DLD1 (cell line): ENCODE data around the gene AP1G2.

Experiments used
- in situ Hi-C: cut with HindIII; loops from 2 replicates; pipeline ENCODE4 v1.10.0; 2017; ENCODE audit warnings: low sequenced_read_pairs

The AP1G2 gene

DNA sequence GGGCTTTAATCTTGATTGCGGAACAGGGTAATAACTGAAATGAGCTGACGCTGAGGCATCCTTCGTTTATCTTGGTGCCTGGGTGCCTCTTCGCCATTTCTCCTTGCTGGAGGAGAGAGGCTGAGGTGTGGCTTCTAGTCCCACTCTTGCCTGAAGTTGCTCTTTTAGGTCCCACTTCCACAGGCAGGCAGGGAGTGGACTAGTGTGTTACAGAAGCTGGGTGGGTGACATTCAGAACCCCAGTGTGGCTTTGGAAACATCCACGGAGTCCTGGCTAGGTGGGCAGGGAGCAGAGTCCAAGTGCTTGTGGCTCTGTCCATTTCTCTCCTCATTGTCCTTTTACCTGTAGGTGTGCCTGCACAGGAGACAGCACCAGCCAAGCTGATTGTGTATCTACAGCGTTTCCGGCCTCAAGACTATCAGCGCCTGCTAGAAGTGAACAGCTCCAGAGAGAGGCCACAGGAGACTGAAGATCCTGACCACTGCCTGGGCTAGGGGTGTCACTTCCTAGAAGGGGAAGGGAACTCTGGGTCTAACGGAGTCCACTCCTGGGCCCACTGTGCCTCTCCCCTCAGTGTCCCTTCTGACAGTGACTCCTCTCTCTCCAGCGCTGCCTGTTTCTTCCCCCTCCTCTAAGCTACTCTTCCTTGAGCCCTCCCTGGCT lies 9.1 kb downstream of the AP1G2 start:
- in situ Hi-C loops, result no loop called here

DNA sequence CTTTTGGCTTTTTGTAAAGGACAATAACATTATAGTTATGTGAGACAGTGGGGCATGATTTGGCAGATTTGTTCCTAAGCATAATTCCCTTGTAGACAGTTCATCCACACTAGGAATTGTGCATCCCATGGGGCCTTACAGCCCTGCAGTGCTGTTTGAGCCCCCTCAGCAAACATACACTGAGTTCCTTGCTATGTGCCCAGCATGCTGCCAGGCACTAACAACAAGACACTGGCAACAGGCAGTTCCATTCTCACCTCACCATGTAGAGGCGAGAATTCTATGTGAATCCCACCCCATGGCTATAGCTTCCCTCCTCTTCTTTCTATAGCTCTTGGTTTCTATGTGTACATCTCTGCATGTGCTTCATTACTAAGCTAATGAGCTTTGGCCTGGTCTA lies 9.6 kb downstream of the AP1G2 start:
- in situ Hi-C loops, result no loop called here

DNA sequence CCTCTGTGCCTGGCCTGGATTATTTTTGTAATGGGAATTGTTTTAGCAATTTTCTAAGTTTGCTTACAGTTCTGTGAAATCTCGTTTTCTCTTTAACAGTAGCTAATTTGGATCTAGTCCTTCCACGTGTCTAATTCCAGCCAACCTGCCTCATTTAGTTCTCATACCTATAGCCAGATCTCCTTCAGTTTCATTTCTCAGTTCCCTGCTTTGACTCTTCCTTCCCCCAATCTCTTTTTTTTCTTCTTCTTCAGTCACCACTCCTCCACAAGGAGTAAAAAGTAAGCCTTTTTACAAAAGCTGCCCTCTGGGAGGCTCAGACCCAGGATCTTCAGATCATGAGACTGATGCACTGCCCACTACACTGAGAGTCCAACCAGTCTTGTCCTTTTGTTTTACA lies 10.1 kb downstream of the AP1G2 start:
- in situ Hi-C loops, result no loop called here

DNA sequence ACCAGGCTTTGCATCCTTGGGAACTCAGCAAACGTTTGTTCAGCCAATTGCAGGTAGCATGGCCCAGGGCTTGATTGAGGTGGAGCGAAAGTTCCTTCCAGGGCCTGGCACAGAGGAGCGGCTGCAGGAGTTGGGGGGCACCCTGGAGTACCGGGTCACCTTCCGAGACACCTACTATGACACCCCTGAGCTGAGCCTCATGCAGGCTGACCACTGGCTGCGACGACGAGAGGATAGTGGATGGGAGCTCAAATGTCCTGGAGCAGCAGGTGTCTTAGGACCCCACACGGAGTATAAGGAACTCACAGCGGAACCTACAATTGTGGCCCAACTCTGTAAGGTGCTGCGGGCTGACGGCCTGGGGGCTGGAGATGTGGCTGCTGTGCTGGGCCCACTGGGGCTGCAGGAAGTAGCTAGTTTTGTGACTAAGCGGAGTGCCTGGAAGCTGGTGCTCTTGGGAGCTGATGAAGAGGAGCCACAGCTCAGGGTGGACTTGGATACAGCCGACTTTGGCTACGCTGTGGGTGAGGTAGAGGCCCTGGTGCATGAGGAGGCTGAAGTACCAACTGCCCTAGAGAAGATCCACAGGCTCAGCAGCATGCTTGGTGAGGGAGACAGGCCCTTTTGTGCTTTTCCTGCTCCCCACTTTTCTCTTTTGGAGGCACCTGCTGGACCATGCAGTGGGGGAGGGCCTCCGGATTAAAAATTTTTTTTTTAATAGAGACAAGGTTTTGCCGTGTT lies 10.7 kb downstream of the AP1G2 start:
- in situ Hi-C loops, result no loop called here

DNA sequence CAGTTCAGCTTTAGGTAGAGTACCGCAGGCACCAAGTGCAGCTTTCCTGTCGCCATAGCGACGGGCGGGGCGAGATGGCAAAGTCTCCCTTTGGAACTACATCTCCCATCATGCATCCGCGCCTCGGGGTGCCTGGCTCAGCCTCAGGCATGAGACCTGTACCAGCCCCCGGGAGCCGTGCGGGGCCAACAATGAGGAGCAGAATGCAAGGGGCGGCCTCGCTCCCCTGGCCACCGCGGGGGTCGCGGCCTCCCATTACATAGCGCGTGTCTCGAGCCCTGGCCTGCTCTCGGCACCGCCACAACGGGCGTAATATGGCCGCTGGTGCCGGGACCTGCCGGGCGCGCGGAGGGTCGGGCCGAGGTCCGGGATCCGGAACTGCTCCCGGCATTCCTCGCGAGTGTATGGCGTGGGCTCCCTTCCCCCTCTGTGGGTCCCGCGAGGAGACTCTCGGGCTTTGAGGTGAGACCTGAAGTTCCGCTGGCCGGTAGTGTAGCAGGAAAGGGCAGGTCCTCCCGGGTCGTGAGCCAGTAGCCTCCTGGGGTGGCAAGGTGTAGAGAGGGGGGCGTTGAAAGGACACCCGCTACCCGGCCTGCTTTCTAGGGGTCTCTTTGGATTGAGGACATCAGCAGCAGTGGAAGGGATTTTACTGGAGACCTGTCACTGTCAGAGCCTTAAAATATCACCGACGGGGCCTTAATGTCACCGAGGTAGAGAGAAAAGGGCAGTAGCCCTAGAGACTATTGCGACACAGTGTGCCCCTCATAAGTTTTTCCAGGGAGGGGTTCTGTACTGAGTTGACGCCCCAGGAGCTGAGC lies 11.5 kb downstream of the AP1G2 start, which contains the start of gene THTPA:
THTPA (plus strand) TSS at position 390 of the 818 bp plus-strand sequence. CDS start 487 bp downstream, outside the sequence.
- in situ Hi-C loops, result no loop called here

DNA sequence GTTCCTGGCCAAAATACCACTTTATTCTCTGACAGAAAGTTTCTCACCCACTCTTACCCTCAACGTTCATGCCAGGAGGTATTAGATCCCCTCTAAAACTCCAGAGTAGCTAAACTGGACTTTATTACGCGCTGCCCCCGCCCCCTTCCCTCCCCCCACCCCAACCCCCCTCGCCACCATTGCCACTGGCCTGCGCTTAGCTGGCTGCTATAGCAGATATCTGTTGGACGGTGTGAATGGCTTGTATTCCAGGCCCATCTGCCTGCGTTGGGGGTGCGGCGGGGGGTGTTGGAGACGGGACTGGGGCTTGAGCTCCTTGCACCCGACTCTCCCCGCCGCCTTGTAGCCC lies 12.1 kb downstream of the AP1G2 start:
- in situ Hi-C loops, result no loop called here

DNA sequence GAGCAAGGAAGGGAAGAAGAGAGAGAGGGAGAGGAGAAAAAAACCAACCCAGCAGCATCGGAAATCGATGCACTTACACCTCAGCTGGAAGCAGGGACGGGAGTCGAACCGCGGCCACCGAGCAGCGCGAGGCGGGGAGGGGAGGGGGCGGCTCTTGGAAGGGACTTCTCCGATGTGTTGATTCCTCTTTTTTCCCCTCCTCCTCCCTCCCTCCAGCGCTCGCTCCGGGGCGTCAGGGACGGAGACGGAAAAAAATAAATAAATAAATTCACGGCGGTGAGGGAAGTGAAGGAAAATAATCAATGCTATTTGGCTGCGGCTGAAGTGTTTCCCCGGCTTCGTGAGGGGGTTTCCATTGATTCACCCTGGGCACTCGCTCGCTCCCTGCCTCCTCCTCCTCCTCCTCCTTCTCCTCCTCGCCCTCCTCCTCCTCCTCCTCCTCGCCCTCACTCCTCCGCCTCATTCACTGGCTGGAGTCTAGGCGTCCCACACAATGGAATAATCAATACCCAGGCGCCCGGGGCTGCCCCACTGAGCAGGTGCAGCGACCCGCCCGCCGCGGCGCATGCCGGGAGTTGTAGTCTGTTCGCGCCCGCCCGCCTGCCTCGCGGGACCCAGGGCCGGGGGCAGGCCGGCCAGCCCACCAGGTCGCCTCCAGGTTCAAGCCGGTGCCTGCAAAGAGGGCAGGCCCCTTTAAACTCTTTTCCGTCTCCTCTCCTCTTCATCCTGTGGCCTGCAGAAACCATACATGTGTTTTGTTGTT lies 16.1 kb downstream of the AP1G2 start, which contains the start of gene ZFHX2:
ZFHX2 (minus strand) TSS at position 500 of the 763 bp plus-strand sequence. CDS start 16,440 bp downstream, outside the sequence.
- in situ Hi-C loops, result no loop called here

DNA sequence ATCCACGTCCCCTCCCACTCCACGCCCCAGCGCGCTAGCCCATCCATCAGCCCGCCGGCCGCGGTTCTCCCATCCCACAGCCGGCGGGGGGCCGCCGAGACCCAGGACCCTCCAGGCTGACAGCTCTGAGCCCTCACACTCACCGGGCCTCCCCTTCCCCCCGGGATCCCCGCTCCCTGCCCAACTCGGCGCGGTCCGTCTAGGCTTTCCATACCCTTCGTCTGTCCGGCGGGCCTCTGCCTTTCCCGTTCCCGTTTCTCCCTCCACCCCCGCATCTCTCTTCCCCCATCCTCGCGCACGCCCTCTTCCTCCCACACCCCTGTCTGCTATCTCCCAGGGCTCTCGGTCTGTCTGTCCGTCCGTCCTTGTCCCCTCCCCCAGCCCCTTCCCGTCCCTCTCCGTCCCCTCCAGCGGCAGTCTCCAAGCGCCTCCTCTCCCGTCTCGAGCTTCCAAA lies 16.8 kb downstream of the AP1G2 start:
- in situ Hi-C loops, result no loop called here

DNA sequence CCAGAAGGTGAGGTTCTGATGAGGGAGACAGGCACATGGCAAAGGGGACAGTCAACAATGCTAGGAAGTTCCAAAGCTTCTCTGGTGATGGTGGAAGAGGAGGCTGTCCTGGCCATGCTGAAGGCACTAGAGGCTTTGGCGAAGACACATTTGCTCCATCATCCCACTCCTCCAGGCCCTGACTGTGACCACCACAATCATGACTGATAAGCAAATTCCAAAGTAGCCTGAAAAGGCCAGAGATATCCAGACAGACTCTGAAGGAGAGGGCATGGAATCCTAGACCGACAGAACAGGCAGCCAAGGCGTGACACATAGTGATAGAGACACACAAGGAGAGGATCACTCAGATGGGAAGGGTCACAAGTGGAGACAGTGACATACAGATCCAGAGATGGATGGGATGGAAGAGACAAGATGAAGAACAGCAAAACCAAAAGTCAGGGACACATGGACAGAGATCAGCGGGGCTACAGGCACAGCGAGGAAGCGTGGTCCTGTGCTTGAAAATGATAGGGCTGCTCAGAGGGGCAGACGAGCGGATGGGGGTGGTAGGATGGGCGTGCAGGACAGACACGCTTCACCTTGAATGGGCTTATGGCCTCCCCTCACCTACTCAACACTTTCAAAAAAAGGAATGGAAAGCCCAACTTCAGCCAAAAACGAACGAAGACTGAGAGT lies 17.3 kb downstream of the AP1G2 start:
- in situ Hi-C loops, result no loop called here

DNA sequence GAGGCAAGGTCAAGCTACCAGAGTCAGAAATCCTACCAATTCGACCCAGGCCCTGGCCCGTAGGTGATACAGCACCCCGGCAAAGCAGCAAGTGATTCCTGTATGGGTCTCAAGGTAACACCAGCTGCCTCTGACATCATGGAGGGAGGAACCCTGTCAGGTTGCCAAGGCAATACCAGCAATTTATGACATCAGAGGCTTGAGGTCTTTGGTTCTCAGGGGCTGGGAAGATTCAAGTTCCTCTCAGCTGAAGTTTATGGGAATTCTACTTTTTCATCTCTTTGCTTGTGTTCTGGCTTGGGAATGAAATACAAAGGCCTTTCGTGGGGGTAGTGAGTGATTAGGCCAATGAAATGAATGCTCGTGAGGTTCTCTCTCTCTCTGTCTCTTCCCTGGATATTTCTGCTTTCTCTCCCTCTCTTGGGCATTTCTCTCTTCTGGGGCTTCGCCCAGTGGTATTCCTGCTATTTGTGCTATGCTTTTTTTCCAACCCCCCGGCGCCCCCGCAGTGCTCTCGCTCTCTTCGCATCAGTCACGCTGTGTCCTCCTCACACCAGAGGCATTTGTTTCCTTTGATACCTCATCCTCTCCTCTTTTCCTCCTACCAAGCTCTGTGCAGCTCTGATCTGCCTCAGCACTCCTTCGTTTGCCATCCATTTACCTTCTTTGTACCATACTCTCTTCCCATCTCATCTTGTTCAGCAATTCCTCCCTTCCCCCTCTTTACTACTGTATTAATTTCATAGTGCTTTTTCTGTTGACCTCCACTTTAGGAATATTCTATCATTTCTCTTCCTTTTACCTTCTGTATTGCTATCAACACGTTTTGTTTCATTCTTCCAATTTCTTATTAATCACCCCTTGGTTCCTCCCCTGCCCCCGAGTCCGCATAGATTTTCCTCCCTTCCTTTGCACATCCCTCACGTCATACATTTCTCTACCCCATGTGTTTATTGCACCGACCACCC lies 19.0 kb downstream of the AP1G2 start:
- in situ Hi-C loops, result no loop called here

DNA sequence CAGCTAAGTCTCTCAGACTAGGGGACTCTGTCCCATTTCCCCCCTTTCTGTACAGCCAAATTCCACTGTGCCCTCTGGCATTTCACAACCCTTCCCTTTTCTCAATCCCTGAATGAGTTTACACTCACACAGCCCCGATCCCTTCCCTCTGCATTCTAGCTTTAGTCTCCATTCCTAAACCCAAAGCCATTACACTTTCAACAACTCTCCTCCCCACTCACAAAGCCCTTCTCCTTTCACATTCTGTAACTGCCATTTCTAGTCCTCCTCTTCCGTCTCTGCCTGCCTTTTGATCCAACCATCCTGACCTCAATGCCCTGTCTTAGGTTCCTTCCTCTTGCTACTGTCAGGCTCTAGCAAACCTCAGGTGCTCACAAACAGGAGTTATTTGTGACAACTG lies 19.7 kb downstream of the AP1G2 start:
- in situ Hi-C loops, result no loop called here

DNA sequence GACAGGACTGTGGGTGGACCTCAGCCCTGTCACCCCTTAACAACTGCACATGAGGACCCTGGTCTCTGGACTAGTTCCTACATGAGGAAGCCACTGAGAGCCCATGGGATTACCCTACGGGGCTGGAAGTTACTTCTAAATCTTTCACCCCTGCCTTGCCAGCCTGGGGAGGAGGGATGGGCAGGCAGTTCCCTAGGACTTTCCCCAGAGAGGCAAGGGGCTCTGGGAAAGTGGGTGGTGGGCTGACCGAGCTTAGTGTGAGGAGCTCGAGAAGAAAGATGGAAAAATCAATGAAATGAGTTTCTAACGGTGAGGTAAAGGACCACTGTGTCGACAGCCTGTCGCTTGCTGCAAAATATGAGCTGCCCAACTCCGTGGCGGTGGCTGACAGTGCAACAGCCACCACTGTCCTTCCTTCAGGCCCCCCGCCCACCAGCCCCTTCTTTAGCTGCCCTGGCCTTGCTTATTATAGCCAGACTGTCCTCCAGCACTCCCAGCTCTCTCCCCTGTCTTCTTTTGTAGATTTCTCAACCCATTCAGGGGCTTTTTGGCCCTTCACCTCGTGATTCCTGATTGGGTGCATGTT lies 21.0 kb downstream of the AP1G2 start:
- in situ Hi-C loops, result no loop called here

DNA sequence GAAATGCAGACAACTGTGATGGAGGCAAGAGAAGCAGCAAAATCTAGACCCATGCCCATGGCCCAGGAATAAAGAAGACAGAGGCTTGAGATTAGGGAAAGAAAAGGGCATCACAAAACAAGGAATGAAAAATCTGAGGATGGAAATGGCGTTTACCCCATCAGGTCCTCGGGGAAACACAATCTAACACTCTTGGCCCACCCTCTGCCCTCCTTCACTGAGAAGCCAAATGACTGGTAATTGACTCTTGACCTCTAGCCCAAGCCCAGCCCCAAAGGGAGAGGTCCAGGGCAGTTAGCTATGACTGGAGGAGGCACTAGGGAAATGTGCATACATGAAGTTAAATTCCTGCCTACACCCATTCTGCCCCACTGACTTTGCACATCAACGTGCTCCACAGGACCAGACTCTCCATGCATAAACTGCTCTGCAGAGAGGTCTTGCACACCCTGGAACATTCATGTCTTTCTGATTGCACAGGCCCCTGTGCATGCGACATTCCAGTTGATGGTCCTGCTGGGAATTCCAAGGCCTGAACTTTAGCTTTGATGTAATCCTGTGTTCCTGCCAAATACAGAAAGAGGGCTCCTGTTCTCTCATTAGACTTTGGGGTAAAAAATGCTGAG lies 21.7 kb downstream of the AP1G2 start:
- in situ Hi-C loops, result no loop called here

DNA sequence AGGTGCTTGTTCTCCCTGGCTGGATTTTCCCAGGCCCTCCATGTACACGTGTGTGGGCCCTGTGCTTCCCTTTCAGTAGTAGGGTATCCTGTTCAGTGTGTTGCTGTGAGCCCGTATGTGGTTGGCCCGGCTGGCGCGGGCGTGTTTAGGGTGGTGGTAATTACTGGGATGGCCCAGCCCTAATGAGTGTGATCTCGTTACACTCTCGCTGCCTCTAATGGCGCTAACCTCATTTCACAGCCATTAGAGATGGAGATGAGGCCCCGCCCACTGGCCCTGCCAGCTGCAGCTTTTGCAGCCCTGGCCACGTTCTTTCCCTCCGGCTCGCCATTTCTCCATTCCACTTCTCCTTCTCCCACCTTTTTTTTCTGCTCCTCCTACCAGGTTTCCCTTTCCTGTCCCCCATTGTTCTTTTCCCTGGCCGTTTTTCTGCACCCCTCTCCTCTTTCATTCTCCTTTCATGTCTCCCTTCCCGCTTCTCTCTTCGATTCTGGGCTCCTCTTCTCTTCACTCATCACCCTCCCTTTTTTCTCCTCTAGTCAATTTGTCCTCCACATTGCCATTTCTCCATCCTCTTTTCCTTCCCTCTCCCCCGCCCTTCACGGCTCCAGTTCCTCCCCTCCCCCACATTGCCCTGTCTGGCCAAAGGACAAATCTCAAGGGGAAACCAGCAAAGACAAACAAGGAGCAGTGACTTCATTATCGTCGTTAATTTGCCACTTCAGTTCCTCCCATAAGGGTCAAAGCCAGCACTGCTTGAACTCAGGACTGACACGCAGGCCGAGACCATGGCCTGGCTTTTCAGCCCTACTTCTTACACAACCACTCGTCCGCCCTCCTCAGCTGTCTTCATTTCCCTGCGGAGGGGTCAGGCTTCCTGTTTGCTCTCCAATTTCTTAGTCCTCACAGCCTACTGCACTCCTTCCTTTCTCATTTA lies 22.8 kb downstream of the AP1G2 start:
- in situ Hi-C loops, result no loop called here

DNA sequence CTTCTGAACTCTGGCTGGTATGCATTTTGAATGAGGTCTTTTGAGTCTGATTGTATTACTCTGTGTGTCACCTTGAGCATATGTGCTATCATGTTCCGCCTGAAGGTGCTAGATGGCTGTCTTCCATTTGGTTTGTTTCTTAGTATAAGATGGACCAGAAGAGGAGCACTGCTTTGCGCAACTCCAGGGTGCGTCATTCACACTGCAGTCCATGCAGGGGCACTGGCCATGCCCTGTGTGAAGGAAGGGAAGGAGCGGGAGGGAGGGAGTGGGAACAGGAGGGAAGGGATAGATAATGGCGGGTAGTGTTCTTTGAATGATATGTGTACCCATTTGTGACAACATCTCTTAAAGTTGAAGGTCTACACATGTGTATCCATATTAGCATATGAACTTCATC lies 24.2 kb downstream of the AP1G2 start:
- in situ Hi-C loops, result no loop called here

DNA sequence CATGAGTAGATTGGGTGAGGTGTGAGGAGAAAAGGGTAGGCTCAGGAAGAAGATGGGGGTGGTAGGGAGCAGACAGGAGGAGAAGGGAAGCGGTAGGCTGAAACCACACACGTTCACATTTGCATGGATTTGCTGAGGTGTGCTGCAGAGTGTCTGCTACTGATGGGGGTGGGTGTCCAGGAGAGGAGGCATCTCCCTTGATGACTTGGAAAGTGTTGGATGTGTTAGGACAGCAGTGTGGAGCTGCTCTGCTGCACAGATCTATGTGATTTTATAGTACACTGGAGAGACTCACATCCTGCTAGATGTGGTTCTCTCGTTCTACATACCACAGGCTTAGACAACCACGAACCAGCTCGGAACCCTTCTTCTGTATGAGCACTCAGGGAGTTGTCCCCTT lies 25.3 kb downstream of the AP1G2 start:
- in situ Hi-C loops, result no loop called here

DNA sequence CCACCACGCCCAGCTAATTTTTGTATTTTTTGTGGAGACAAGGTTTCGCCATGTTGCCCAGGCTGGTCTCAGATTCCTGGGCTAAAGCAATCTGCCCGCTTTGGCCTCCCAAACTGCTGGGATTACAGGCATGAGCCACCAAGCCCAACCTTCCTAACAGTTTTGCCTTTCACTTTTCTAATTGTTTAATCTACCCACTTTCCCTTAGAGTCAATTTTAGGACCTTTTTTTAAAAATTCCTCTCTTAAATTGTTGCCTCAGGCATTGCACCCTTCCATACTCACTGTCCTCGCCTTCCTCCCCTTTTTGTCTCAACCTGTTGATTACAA lies 27.5 kb downstream of the AP1G2 start:
- in situ Hi-C loops, result no loop called here
